ENCODE data around the gene FEN1.

FEN1 gene

DNA sequence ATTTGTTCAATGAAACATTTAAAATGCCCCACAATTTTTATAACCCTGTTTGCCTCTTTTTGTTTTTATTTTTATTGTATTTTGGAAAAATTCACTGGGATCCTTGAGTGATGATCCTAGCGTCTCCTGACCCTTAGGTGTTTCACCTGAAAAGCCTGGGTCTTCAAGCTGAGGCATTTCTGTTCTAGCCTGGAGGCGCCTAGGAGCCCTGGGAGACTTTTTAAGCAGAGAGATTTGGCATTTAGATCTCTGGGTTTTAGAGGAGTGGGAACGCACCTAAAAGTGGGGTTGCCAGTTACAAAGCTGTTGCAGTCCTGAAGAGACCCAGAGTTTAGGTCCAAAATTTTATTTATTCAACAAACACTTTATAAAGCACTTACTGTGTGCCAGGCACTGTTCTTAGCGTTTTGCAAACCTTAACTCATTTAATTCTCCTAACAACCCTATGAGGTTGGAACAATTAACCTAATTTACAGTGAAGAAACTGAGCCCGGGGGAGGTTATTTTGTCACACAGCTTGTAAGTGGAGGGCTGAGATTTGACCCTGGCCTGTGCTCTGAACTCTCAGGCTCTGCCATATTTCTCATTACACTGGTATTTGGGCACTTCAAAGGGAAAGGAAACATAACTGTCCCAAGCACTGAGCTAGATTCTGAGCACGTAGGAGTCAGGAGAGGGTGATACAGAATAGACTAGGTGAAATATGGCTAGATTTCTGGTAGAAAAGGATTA lies 24.9 kb downstream of the FEN1 start:
- DNase-seq (ENCODE audit: low read depth in 2 of 2): no peak

DNA sequence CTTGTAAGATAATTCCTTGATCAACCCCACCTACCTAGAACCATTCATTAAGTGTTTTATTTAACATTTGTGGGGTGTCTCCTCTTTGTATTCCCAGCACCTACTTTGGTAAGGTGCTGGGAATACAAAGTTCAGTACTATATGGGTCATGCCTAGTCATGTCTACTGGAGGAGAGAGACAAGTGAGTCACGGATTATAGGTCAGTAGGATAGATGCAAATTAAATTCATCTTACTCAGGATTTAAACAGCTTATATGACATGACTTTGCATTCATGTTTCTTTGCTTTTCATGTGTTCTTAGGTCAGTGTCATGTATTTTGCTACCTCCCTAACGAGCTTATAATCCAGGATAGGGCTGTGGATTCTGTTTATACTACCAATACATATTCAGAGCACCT lies 27.5 kb downstream of the FEN1 start:
- DNase-seq (ENCODE audit: low read depth in 2 of 2): no peak

DNA sequence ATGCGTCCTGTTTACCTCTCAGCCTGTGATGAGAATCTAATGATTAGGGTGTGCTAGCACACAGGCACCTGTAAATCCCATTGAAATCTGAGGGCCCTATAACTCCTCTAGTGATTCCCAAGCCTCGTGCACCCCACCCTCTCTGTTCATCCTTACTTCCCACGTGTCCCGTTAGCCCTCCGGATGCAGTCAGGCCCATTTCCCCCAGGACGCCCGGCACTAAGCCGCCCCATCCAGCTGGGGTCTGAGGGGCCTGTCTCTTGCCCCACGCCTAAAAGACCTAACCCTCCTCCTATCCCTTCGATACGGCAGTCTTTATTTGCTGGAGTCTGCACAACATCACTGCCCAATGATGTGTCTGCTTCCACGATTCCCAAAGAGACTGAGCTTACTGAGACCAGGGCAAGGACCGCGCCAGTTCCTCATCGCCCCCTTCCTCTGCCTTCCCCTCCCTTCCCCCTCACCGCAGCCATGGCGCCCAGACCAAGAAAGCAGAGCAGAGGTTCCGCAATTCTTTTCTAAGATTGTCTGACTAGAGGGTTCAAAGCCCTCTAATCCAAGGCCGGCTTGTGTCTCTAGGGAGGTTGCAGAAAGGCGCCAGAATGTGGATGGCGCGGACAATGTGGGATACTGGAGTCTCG lies 34.3 kb downstream of the FEN1 start:
- no peak for DNase-seq (ENCODE audit: low read depth in 2 of 2)

DNA sequence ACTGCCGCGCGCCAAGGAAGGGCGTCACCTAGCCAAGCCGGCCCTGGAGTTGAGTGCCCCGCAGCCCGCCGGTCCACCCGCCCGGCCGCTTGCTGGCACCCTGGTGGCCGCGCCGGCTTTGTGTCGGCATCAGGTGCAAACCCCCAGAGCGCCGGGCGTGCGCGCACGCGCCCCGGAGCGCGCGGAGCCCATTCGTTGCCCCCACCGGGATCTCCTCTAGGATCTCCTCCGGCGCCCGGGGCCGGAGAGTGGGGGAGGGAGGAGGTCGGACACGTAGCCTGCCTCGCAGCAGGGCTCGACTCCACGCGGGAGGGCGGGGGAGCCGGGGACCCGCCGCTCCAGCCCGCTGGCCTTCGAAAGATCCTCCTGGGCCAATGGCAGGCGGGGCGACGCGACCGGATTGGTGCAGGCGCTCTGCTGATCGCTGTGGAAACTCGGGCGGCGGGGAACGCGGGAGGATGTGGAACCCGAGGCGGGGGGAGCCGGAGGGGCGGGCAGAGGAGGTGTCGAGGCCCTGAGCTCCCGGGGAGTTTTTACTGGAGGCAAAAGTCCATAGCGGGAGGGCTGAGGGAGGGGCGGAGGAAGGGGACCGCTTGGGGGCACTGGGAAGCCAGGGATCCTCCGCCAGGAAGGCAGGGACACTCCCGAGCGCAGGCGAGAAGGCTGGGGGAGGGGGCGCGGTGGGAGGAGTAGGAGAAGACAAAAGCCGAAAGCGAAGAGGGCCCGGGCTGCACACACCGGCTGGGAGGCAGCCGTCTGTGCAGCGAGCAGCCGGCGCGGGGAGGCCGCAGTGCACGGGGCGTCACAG lies 35.1 kb downstream of the FEN1 start, which contains the start of gene FADS2:
Gene FADS2 (plus strand): TSS at position 730 of the 808 bp plus-strand sequence. CDS start 91 bp downstream, outside the sequence.
- DNase-seq (ENCODE audit: low read depth in 2 of 2): peak; percentile 32 to 76

DNA sequence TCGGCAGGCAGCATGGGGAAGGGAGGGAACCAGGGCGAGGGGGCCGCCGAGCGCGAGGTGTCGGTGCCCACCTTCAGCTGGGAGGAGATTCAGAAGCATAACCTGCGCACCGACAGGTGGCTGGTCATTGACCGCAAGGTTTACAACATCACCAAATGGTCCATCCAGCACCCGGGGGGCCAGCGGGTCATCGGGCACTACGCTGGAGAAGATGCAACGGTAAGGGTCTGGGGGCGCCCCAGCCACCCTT lies 35.6 kb downstream of the FEN1 start:
- no peak for DNase-seq (ENCODE audit: low read depth in 2 of 2)

DNA sequence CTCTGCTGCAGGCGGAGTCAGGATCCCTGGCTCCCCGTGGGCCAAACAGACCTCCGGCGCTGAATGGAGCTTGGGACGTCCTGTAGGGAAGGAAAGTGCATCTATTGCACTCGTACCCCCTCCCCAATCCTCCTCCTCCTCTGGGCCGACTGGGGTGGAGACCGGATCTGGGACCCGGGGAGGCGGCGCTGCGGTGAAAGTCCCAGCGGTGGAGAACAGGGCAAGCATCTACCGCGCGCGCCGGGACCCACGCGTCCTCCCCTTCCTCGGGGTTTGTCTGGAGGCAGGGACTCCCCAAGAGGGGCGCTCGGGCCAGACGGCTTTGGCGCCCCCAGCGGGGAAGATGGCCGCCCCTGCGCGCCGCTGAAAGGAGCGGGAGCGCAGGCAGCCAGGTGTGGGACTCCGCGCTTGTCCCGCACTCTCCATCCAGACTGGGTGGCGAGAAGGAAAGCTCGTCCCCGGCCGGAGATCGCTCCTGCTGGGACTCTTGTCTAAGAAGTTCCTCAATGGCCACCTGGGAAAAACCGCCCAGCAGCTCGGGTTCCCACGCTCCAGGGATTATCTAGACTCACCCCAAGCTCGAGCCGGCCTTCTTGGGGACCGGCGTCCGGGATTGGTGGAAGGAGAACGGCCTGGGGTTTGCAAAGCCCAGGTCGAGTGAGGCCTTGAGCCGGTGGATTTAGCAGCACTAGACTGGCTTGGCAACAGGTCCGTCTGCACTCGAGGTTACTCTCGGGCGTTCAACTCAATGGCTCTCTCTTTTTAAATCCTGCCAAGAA lies 36.1 kb downstream of the FEN1 start:
- DNase-seq (ENCODE audit: low read depth in 2 of 2): no peak

DNA sequence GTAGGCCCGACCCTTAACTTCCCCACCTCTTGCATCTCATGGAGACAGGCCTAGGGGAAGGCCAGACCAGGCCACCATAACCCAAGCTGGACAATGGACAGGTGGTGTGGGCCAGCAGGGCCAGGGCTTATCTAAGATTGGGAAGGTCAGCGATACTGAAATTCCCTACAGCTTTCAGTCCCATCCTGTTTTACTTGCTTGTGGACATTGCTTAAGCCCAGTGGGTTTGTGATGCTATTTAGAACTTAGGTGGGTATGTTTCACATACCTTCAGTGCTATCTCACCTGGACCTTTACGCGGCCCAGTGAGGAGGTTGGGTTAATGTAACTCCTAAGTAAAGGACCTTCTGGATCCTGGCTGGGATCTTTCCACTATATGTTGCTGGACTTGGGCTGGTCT lies 37.1 kb downstream of the FEN1 start:
- DNase-seq (ENCODE audit: low read depth in 2 of 2): no peak

DNA sequence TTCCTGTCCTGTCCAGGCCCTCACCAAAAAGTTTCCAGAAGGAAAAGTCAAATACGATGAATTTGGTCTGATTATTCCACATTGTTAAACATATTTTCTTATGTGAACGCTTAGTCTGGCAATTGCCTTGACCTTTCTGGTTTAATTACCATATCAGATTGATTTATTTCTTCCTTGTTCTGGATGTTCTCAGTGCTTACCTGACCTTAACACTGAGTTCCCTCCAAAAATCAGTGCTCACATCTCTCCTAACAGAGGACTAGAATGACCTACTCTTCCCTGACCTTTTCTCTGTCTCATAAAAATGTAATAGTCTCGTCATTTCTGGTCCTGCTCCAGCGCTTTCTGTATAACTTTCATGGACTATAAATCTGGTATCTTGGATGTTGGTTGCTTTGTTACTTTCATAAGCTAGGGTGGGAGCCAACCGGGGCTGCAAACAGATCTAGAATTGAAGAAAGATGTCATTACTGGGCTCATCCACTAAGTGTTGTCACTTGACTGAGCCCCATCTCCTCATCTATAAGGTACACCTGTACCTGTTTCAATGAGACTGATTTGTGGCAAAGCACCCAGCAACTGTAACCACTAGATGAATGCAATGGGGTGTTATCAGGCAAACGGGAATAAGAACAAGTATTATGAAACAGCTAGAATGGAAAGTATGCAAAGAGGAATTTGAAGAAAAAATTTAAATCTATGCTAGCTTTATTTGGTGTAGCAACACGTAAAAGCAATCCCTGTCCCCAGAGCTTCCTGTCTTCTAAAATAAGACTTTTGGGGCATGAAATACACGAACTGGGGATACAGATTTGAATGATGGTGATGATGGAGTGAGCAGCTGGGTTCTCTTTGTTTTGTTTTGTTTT lies 37.8 kb downstream of the FEN1 start:
- DNase-seq (ENCODE audit: low read depth in 2 of 2): no peak

DNA sequence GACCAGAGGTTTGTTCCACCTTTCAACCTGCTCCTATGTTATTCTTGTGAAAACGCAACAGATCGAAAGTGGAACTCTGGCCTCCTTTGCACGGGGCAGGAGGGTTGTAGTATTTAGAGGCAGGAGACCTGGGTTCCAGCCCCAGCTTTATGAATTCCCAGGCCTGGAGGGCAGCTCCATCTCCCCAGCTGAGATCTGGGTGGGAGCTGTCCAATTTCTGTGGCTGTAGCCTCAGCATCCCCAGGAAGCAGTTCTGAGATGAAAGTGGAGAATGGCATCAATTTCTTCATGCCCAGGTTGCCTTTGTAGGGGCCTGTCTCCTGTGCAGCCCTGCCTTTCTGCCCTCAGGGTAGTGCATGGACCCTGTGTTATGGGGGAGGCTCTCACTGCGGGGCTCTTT lies 39.5 kb downstream of the FEN1 start:
- no peak for DNase-seq (ENCODE audit: low read depth in 2 of 2)

DNA sequence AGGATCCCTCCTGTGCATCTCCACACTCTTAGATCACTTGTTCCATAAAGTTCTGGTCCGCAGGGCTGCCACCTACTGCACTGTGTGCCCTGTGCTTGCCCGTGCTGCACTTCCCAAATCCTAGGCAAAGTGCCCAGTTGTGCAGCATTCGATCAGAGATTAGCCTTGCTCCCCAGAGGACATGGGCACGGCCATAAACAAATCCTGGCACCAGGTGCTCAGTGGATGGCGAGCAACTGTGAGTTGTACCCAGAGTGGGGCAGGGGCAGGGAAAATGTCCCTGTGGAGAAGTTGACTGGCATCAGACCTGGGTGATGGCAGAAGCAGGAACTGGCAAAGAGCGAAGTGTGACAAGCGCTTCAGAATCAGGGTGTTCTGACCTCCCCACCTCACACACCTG lies 40.0 kb downstream of the FEN1 start:
- no peak for DNase-seq (ENCODE audit: low read depth in 2 of 2)

DNA sequence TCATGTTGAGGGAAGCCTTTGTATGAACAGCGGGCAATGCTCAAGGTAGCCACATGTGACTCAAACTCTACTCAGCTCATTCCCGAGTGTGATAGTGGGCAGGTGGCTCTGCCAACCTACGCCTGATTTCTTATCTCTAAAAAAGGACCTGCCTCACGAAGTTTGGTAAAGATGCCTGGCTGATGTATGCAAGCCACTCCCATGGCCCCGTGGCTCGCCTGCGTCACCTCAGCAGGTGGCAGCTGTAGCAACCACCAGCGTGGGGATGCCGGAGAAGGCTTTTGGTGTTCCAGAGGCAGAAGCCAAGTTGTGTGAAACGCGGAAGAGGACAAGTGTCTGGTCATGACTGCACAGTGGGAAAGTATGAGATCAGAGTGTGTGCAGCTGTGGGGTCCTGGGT lies 40.8 kb downstream of the FEN1 start:
- no peak for DNase-seq (ENCODE audit: low read depth in 2 of 2)

DNA sequence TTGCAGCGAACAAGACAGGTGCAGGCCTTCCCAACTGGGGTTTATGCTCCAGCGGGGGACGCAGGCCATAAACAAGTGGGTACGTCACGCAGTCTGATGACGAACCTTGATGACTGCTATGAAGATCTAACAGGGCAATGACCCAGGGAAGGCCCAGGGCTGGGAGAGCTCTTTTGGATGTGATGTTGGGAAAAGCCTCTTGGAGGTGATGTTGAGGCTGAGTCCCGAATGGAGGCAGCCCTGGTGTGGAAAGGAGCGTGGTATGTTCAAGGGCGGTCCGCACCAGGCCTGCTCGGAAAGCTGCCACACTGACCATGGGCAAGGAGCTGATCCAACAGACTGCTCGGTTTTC lies 41.2 kb downstream of the FEN1 start:
- no peak for DNase-seq (ENCODE audit: low read depth in 2 of 2)

DNA sequence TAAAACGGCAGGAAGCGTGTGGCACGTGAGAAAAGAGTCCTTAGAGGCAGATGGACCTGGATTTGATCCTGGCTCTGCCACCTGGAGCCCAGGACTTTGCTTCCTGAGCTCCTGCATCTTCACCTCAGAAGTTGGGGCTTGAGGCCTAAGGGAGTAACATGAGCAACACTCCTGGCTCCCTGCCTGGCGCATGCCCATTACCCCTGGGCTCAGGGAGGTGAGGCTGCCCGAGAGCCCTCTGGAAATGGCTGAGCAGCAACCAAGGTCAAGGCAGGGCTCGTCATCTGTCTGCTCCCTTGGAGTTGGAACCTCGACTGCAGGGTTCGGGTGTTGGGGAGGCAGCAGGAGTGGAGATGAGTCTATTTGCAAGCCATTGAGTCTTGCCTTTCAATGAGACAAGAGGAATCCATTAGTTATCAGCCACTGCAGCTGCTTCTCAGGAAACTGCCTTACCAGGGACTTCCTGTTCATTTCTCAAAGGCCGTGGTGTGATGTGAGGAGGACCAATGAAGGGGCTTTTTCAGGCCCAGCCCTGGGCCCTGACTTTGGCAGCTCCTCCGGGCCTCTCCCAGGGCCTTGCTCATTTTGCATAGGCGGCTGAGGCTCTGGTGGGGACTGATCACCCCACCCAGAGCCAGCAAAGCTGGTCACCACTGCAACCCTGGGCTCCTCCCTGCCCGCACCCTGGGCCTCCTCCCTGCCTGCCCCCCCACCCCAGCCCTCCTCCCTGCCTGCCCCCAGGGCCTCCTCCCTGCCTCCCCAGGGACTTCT lies 41.8 kb downstream of the FEN1 start:
- no peak for DNase-seq (ENCODE audit: low read depth in 2 of 2)

DNA sequence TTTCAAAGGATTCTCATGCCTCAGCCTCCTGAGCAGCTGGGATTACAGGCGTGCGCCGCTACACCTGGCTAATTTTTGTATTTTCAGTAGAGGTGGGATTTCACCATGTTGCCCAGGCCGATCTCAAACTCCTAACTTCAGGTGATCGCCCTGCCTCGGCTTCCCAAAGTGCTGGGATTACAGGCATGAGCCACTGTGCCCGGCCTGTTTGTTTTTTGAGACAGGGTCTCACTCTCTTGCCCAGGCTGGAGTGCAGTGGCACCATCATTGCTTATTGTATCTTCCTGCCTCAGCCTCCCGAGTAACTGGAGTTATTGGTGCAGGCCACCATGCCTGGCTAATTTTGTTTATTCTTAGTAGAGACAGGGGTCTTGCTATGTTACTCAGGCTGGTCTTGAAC lies 43.5 kb downstream of the FEN1 start:
- no peak for DNase-seq (ENCODE audit: low read depth in 2 of 2)

DNA sequence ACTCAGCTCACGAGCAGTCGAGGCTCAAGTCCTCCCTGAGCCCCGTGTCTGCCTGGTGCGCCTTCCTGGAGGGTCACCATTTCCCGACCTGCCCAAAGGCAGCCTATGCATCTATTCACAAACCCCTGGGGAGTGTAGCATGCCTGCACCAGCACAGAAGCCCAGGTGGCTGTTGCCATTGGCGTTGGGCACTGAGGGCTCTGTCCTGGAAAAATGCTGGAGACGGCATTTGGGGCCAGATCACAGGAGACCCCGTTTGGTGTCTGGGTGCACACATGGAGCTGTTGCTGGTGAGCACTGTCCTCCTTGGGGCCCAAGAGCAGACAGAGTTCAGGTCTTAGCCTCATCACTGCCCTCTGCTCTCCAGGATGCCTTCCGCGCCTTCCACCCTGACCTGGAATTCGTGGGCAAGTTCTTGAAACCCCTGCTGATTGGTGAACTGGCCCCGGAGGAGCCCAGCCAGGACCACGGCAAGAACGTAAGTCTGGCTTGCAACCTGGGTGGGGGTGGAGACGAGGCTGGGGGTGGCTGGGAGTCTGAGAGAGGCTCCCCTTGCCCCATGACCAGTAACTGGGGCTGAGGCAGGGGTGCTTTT lies 44.8 kb downstream of the FEN1 start:
- DNase-seq (ENCODE audit: low read depth in 2 of 2): no peak

DNA sequence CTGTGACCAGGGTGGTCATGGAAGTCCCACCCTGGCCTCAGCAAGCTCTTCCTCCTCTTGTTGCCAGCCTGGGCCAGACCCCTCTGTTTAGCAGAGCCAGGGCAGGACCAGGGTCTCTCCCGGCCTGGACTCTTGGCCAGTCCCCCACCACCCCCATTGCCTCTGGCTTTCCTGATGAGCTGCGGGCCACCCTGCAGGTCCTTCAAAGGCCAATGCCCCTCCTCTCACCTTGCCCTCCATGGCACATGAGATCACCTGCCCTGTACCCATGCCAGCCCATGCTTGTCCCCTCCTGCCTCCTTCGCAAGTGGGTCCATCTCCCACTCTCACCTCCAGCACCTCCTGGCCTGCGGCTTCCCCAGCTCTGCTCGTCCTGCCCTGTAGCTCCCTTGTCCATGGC lies 45.8 kb downstream of the FEN1 start:
- no peak for DNase-seq (ENCODE audit: low read depth in 2 of 2)

DNA sequence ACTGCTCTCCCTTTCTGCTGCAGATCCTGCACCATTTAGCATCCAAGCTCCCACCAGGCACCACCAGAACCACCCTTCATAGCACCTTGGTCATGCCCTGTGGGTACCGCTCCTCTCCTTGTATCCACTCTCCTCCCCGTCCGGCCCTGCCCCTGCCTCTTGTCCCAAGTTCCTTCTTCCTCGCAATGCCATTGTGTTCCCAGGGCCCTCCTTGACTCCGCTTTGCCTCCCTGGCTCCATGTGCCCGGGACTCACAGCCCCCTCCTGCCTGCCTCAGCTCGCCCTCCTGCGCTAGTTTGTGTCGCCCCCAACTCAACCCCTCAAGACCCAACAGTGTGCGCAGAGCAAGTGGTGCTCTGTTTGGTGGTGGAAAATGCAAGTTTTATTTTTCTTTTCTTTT lies 46.2 kb downstream of the FEN1 start:
- DNase-seq (ENCODE audit: low read depth in 2 of 2): no peak

DNA sequence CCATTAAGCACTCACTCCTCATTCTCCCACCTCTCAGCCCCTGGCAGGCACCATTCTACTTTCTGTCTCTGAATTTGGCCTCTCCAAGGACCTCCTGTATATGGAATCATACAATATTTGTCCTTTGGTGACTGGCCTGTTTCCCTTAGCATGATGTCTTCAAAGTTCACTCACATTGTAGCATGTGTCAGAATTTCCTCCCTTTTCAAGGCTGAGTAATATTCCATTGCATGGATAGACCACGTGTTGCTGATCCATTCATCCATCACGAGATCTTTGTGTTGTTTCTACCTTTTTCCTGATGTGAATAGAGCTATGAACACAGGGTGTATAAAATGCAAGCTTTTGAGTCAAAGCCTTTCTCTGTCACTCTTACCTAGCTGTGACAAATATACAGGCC lies 47.0 kb downstream of the FEN1 start:
- no peak for DNase-seq (ENCODE audit: low read depth in 2 of 2)

DNA sequence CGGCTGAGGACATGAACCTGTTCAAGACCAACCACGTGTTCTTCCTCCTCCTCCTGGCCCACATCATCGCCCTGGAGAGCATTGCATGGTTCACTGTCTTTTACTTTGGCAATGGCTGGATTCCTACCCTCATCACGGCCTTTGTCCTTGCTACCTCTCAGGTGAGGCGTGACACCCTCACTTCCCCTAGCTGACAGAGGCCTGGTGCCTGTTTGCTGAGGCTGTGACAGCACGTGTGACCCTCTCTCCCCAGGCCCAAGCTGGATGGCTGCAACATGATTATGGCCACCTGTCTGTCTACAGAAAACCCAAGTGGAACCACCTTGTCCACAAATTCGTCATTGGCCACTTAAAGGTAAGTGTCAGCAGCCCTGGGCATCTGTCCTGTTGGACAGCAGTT lies 47.7 kb downstream of the FEN1 start:
- no peak for DNase-seq (ENCODE audit: low read depth in 2 of 2)

All from stimulated activated CD4-positive, alpha-beta T cell treated with anti-CD3 and anti-CD28 coated beads, Interleukin-12 subunit alpha, Interleukin-12 subunit beta, amount 100 ng/mL, for 24 hours (primary cell).